Psoas muscle (tissue), 8 donors: Measurements from ENCODE around the gene JAK3. TPM values are rescaled to one million over a fixed set of nuclear protein-coding genes. Genes with fewer than 3 reads are reported as not detected.
A peak's percentile ranks its signal among the peaks of the same experiment; 100 is the strongest.

Experiments
- ATAC-seq, 4 donors: fragments of 200-7000 bp; cut with Tn5 transposase; one replicate each; pipeline ENCODE4 v1.9.1; 2020; ENCODE audit warnings: moderate library complexity in 3 of 4, mild to moderate bottlenecking in 2 of 4
- DNase-seq, 2 donors: peaks; one replicate each; pipeline ENCODE4 v3.0.0-alpha.2; 2020
- H3K27ac ChIP-seq: fragments of 200-600 bp; one replicate; pipeline ENCODE4 v1.8.0; 2022
- H3K27me3 ChIP-seq, 3 donors: fragments of 200-600 bp in 1 of 3; one replicate each; pipeline versions ENCODE4 v1.6.1 to v1.8.0; 2013 to 2022; ENCODE audit warnings: low read length in 2 of 3, mild to moderate bottlenecking in 2 of 3, moderate library complexity in 1 of 3; ENCODE audit not compliant: insufficient read depth in 3 of 3
- H3K36me3 ChIP-seq, 2 donors: fragments of 200-600 bp in 1 of 2; one replicate each; pipeline versions ENCODE4 v1.6.1 to v1.8.0; 2013 to 2022; ENCODE audit warnings: low read depth in 1 of 2, mild to moderate bottlenecking in 1 of 2, moderate library complexity in 1 of 2; ENCODE audit not compliant: insufficient read depth in 1 of 2
- H3K4me1 ChIP-seq: fragments of 200-600 bp; one replicate; pipeline ENCODE4 v1.8.0; 2022
- H3K4me3 ChIP-seq: fragments of 200-600 bp; one replicate; pipeline ENCODE4 v1.8.0; 2022; ENCODE audit warnings: mild to moderate bottlenecking
- H3K9me3 ChIP-seq: fragments of 200-600 bp; one replicate; pipeline ENCODE4 v1.8.0; 2022
- CTCF ChIP-seq: fragments of 200-600 bp; IDR thresholded peaks from one replicate; pipeline ENCODE4 v1.8.0; 2022; ENCODE audit warnings: antibody characterized with exemption
- WGBS, 3 donors: extraction: QIAGEN DNeasy Blood & Tissue Kit; methylation state at CpG; one replicate each; pipeline versions ENCODE4 v1.1.6 to v1.1.7; 2013; 5-methylcytosine and 5-hydroxymethylcytosine counted together
- intact Hi-C, 2 donors: fragments of 100-400 bp; cut with DNase I; formaldehyde crosslinking; loops; one replicate each; pipeline versions ENCODE4 v1.11.0 to v1.14.2; 2022
- polyA plus RNA-seq, 3 donors: library from polyadenylated mRNA; stranded (reverse); fragments of 200-250 nt; gene quantifications; one replicate each; pipeline ENCODE4 v1.2.3, GENCODE V29; 2013
- total RNA-seq, 4 donors: library from RNA; stranded (reverse); fragmentation: NEBNext Ultra II Directional in 2 of 4; extraction: Animal tissue kit (Norgen Biotek cat#: 25700) in 2 of 4; gene quantifications; one replicate each; pipeline versions ENCODE4 v1.2.1 to v1.2.4, GENCODE V29; 2021 to 2023
- donor health status: healthy with polysubstance abuse.
- donor health status: DM: no; HTN: no; CAD: no; lungs with moderate emphysema.
- donor health status: Bipolar disorder and iron deficiency.
- donor health status: healthy.
- donor health status: DM: yes; HTN: yes; CAD: no.
- donor health status: DM: no; HTN: no; CAD: no.
- donor health status: DM: no; HTN: no; CAD: no.
- donor health status: DM: yes; HTN: yes; CAD: no.

JAK3 gene
- total and polyA plus RNA-seq, 7 donors = 0.17 to 4.0 (median 0.95) TPM

GRCh38 chr19:17877696-17878095 lies 29.9 kb upstream of the JAK3 start:
- intact Hi-C loops = no loop called here
- Histone ChIP-seq H3K27ac (no peak overlapping the region), H3K4me1 (no peaks in the 10 kb centered on the region), H3K4me3 (no peak overlapping the region), H3K36me3 (no peaks in the 10 kb centered on the region), H3K9me3 (no peaks in the 10 kb centered on the region), H3K27me3 (peaks cover 0 to 47% (median 13%) of the 10 kb centered on the region in 3 donors)
- TF ChIP-seq CTCF = no peak
- 81 to 87% (median 86%) methylated on average over 16 of the region's 16 CpGs for WGBS, 3 donors
- DNase-seq (no peak), ATAC-seq (no peak)

- no peak for TF ChIP-seq CTCF
- Histone ChIP-seq H3K9me3 (no peaks in the 10 kb centered on the region), H3K4me3 (no peak overlapping the region), H3K4me1 (no peaks in the 10 kb centered on the region), H3K36me3 (no peaks in the 10 kb centered on the region), H3K27ac (no peak overlapping the region), H3K27me3 (peaks cover 0 to 77% (median 30%) of the 10 kb centered on the region in 3 donors)
- DNase-seq = no peak
- no peak for ATAC-seq
- intact Hi-C loops = no loop called here
- 81 to 88% (median 83%) methylated on average over 9 of the region's 9 CpGs for WGBS, 3 donors
These were observed 27.0 kb upstream of the JAK3 start for GRCh38 chr19:17874758-17875135.

DNA sequence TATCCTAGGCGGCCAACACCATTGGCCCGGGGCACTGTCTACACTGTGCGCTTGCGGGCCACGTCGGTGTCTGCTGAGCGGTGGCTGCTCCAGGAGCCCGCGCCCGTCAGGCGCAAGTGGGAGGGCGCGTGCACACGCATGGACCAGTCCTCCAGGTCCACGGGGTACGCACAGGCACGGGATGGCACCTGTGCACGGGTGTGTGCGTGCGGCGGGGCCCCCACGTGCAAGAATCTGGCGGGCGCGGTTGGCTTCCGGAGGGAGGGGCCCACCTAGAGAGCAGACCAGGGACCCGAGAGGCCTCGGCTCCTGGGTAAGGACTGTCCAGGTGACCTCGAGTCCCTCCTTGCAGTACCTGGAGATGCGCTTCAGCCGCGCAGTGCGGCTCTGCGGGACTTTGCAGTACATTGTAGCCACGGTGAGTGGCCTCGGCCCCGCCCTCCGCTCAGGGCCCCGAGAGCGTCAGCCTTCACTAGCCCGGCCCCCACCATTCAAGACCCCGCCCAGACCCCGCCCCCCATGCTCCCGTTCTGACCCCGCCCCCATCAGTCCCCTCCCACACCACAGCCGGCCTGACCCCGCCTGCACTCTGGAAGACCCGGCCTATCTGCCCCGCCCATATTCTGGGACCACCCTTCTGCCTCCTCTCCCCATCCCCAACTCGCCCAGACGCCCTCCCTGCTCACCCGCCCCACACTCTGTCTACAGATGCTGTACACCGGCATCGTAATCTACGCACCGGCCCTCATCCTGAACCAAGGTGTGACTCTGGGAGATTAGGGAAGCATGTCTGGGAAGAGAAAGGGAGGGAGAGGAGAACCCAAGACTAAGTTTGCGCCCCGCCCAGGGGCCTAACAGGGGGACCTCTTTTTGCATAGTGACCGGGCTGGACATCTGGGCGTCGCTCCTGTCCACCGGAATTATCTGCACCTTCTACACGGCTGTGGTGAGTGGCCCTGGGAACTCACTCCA lies 26.3 kb upstream of the JAK3 start:
- no peak for TF ChIP-seq CTCF
- WGBS, 3 donors = 6 to 7% (median 6%) methylated on average over 49 to 63 of the region's 63 CpGs
- peaks cover 0 to 78% (median 32%) of the 10 kb centered on the region in 3 donors for H3K27me3 ChIP-seq
- DNase-seq = no peak
- peak overlapping the region; percentile 34 for H3K4me3 ChIP-seq
- H3K27ac ChIP-seq = no peak overlapping the region
- no peaks in the 10 kb centered on the region for H3K4me1 ChIP-seq
- H3K9me3 ChIP-seq = no peaks in the 10 kb centered on the region
- intact Hi-C loops = no loop called here
- H3K36me3 ChIP-seq = no peaks in the 10 kb centered on the region
- peak in 3 of 4 donors; percentile 34 to 51 (median 44) for ATAC-seq

- intact Hi-C loops = no loop called here
- 4 to 6% (median 4%) methylated on average over 46 to 61 of the region's 61 CpGs for WGBS, 3 donors
- Histone ChIP-seq H3K27me3 (peaks cover 0 to 74% (median 30%) of the 10 kb centered on the region in 3 donors), H3K36me3 (no peaks in the 10 kb centered on the region), H3K9me3 (no peaks in the 10 kb centered on the region), H3K4me3 (no peak overlapping the region), H3K4me1 (no peaks in the 10 kb centered on the region), H3K27ac (no peak overlapping the region)
- no peak for DNase-seq
- TF ChIP-seq CTCF = no peak
- ATAC-seq = no peak
These were observed 24.6 kb upstream of the JAK3 start for GRCh38 chr19:17872251-17873001.
